Measurements from ENCODE around the gene SPI1. TPM values are rescaled to one million over a fixed set of nuclear protein-coding genes. Genes with fewer than 3 reads are reported as not detected.

The SPI1 gene
- total RNA-seq, 3 donors from 2014 or later (not counting 1 experiment from before 2014, with no cell fraction given), result 15.0 to 65.4 (median 55.4) TPM

DNA sequence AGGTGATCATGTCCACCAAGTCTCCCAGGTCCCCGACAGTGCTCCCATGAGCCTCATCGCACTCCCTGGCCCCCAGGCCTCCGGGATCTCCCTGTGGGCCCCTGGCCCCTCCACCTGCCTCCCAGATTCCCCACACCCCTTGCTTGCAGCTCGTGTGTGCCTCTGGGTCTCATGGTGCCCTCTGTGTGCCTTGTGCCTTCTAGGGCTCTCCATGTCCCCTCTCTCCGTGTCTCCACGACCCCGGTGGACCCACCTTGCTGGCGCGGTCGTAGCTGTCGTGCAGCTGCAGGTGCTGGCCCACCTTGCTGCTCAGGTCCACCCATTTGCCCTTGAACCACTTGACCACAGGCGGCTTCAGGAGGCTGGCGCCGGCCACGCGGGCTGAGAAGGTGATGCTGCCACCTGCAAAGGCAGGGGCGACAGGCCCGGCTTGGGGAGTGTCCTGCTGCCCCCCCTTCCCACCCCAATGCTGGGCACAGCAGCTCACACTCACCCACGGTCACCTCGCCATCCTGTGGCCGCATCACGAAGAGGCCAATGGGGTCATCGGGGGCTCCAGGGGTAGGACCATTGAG lies 28.7 kb downstream of the SPI1 start:
- Mint-ChIP-seq H3K4me3 (no peak overlapping the region), H3K27ac (no peak overlapping the region), H3K4me1 (no peaks in the 10 kb centered on the region), H3K27me3 (ENCODE audit: low read depth in 2 of 2) (no peaks in the 10 kb centered on the region), H3K9me3 (no peaks in the 10 kb centered on the region), H3K36me3 (no peaks in the 10 kb centered on the region)
- intact Hi-C loops (cut with micrococcal nuclease), result no loop called here
- Histone ChIP-seq H3K36me3 (ENCODE audit: control insufficient read depth, insufficient read depth, low read length) (no peaks in the 10 kb centered on the region), H3K4me1 (ENCODE audit: control insufficient read depth, insufficient read depth, low read length) (no peaks in the 10 kb centered on the region), H3K27ac (ENCODE audit: low read length) (no peak overlapping the region), H3K9me3 (ENCODE audit: control insufficient read depth, insufficient read depth, low read length) (no peaks in the 10 kb centered on the region), H3K27me3 (ENCODE audit: control insufficient read depth, insufficient read depth, low read length) (no peaks in the 10 kb centered on the region), H3K4me3 (ENCODE audit: low read length) (no peak overlapping the region)
- WGBS (ENCODE audit: insufficient coverage), result 89% methylated on average over 23 of the region's 23 CpGs
- TF ChIP-seq, protein P1, sequence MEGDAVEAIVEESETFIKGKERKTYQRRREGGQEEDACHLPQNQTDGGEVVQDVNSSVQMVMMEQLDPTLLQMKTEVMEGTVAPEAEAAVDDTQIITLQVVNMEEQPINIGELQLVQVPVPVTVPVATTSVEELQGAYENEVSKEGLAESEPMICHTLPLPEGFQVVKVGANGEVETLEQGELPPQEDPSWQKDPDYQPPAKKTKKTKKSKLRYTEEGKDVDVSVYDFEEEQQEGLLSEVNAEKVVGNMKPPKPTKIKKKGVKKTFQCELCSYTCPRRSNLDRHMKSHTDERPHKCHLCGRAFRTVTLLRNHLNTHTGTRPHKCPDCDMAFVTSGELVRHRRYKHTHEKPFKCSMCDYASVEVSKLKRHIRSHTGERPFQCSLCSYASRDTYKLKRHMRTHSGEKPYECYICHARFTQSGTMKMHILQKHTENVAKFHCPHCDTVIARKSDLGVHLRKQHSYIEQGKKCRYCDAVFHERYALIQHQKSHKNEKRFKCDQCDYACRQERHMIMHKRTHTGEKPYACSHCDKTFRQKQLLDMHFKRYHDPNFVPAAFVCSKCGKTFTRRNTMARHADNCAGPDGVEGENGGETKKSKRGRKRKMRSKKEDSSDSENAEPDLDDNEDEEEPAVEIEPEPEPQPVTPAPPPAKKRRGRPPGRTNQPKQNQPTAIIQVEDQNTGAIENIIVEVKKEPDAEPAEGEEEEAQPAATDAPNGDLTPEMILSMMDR (IDR thresholded peaks at IDR 0.05), result no peak
- DNase-seq (no peak), ATAC-seq (no peak)

DNA sequence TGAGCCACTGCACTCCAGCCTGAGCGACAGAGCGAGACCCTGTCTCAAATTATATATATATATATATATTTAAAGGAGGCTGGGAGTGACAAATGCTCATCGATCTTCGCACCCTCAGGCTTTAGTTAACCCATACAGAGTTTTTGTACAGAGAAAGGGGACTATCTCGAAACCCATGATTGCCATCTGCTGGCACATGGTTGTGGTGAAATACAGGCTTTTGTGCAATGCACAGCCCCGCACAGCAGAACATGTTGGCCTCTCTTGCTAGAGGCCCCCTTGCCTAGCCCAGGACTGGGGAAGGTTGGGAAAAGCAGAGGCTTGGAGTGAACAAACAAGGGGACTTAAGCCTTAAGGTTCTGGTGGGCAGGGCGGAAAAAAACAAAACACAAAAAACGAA lies 29.5 kb downstream of the SPI1 start:
- H3K4me1 Mint-ChIP-seq, result no peaks in the 10 kb centered on the region
- TF ChIP-seq, protein P1 (IDR thresholded peaks at IDR 0.05), result no peak
- no peaks in the 10 kb centered on the region for H3K9me3 Mint-ChIP-seq
- Histone ChIP-seq H3K27ac (ENCODE audit: low read length) (no peak overlapping the region), H3K4me1 (ENCODE audit: control insufficient read depth, insufficient read depth, low read length) (no peaks in the 10 kb centered on the region), H3K36me3 (ENCODE audit: control insufficient read depth, insufficient read depth, low read length) (no peaks in the 10 kb centered on the region), H3K4me3 (ENCODE audit: low read length) (no peak overlapping the region), H3K27me3 (ENCODE audit: control insufficient read depth, insufficient read depth, low read length) (no peaks in the 10 kb centered on the region), H3K9me3 (ENCODE audit: control insufficient read depth, insufficient read depth, low read length) (no peaks in the 10 kb centered on the region)
- no peak overlapping the region for H3K4me3 Mint-ChIP-seq
- no peak for DNase-seq
- no peak for ATAC-seq
- H3K36me3 Mint-ChIP-seq, result no peaks in the 10 kb centered on the region
- H3K27ac Mint-ChIP-seq, result no peak overlapping the region
- WGBS (ENCODE audit: insufficient coverage), result 74% methylated on average over 4 of the region's 8 CpGs
- intact Hi-C loops (cut with micrococcal nuclease), result no loop called here
- no peaks in the 10 kb centered on the region for H3K27me3 Mint-ChIP-seq (ENCODE audit: low read depth in 2 of 2)

DNA sequence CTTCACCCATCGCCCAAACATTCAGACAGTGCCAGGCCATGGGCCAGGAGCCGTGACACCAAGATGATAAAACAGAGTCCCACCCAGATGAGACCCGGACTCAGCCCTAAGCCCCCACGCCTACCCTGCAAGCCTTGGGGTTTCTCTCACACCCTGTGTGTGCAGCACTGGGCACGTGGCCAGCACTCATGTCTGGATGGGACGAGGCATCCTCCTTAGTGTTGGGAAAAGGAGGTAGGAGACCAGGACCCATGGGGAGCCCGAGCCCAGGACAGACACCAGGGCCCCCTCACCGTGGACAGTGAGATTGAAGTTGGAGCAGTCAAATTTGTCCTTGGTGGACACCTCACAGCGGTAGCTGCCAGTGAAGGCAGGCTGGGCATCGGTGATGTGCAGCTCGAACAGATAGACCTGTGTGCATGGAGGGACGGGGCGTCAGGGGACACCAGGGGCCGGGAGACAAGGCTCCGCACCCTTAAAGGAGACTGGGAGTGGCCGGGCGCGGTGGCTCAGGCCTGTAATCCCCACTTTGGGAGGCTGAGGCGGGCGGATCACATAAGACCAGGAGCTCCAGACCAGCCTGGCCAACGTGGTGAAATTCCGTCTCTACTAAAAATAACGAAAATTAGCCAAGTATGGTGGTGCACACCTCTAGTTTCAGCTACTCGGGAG lies 30.1 kb downstream of the SPI1 start:
- no peak overlapping the region for H3K4me3 Mint-ChIP-seq
- H3K36me3 Mint-ChIP-seq, result no peaks in the 10 kb centered on the region
- ATAC-seq, result no peak
- TF ChIP-seq, protein P1 (IDR thresholded peaks at IDR 0.05), result no peak
- H3K4me1 Mint-ChIP-seq, result no peaks in the 10 kb centered on the region
- Histone ChIP-seq H3K27me3 (ENCODE audit: control insufficient read depth, insufficient read depth, low read length) (no peaks in the 10 kb centered on the region), H3K4me3 (ENCODE audit: low read length) (no peak overlapping the region), H3K36me3 (ENCODE audit: control insufficient read depth, insufficient read depth, low read length) (no peaks in the 10 kb centered on the region), H3K27ac (ENCODE audit: low read length) (no peak overlapping the region), H3K4me1 (ENCODE audit: control insufficient read depth, insufficient read depth, low read length) (no peaks in the 10 kb centered on the region), H3K9me3 (ENCODE audit: control insufficient read depth, insufficient read depth, low read length) (no peaks in the 10 kb centered on the region)
- no peaks in the 10 kb centered on the region for H3K27me3 Mint-ChIP-seq (ENCODE audit: low read depth in 2 of 2)
- no peak overlapping the region for H3K27ac Mint-ChIP-seq
- no peak for DNase-seq
- 90% methylated on average over 24 of the region's 24 CpGs for WGBS (ENCODE audit: insufficient coverage)
- intact Hi-C loops (cut with micrococcal nuclease), result no loop called here
- H3K9me3 Mint-ChIP-seq, result no peaks in the 10 kb centered on the region

DNA sequence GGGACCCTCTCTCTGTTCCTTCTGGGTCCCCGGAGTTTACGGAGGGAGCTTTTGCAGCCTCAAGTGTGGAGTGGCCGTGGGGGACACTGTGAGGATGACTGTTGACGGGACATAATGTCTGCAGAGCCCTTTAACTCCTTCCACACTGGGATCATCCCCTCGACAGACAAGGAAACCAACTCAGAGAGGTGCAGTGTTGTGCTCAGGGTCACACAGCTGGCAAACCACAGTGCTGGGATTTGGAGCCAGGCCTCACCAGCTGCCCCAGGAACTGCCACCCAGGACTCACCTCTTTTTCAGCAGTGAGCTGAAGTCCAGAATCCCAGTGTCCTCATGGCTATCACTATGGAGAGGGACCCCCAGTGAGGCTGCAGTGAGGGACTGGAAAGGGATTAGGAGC lies 31.2 kb downstream of the SPI1 start:
- Histone ChIP-seq H3K4me3 (ENCODE audit: low read length) (no peak overlapping the region), H3K9me3 (ENCODE audit: control insufficient read depth, insufficient read depth, low read length) (no peaks in the 10 kb centered on the region), H3K4me1 (ENCODE audit: control insufficient read depth, insufficient read depth, low read length) (no peaks in the 10 kb centered on the region), H3K27me3 (ENCODE audit: control insufficient read depth, insufficient read depth, low read length) (no peaks in the 10 kb centered on the region), H3K27ac (ENCODE audit: low read length) (no peak overlapping the region), H3K36me3 (ENCODE audit: control insufficient read depth, insufficient read depth, low read length) (no peaks in the 10 kb centered on the region)
- intact Hi-C loops (cut with micrococcal nuclease), result no loop called here
- Mint-ChIP-seq H3K4me3 (no peak overlapping the region), H3K9me3 (no peaks in the 10 kb centered on the region), H3K27ac (no peak overlapping the region), H3K27me3 (ENCODE audit: low read depth in 2 of 2) (no peaks in the 10 kb centered on the region), H3K36me3 (no peaks in the 10 kb centered on the region), H3K4me1 (no peaks in the 10 kb centered on the region)
- ATAC-seq (no peak), DNase-seq (no peak)
- WGBS (ENCODE audit: insufficient coverage), result 87% methylated on average over 5 of the region's 5 CpGs
- TF ChIP-seq, protein P1 (IDR thresholded peaks at IDR 0.05), result no peak

Data from natural killer cell (primary cell).